H9 (cell line): ENCODE measurements around the gene DACH1. TPM values are rescaled to one million over a fixed set of nuclear protein-coding genes. Genes with fewer than 3 reads are reported as not detected.

Experiments used
- DNase-seq: peaks from one replicate; pipeline ENCODE4 v3.0.0-alpha.2; 2017
- H2AFZ ChIP-seq: one replicate; pipeline ENCODE4 v1.6.1; 2013; ENCODE audit warnings: mild to moderate bottlenecking, low read length, control low read depth, moderate library complexity
- H2AK5ac ChIP-seq: 2 replicates; pipeline ENCODE4 v1.6.1; 2013; ENCODE audit warnings: low read length, control low read depth, mixed read lengths; ENCODE audit not compliant: insufficient read length
- H2BK120ac ChIP-seq: one replicate; pipeline ENCODE4 v1.6.1; 2013; ENCODE audit warnings: low read depth, mild to moderate bottlenecking, low read length, control low read depth, inconsistent platforms; ENCODE audit not compliant: poor library complexity, severe bottlenecking
- H2BK12ac ChIP-seq: 2 replicates; pipeline ENCODE4 v1.6.1; 2013; ENCODE audit warnings: low read length, control low read depth, mixed read lengths, low read depth; ENCODE audit not compliant: insufficient read length
- H2BK15ac ChIP-seq: 2 replicates; pipeline ENCODE4 v1.6.1; 2013; ENCODE audit warnings: low read depth, low read length, control low read depth
- H2BK20ac ChIP-seq: one replicate; pipeline ENCODE4 v1.6.1; 2013; ENCODE audit warnings: low read depth, mild to moderate bottlenecking, low read length, control low read depth, inconsistent platforms; ENCODE audit not compliant: poor library complexity, severe bottlenecking
- H2BK5ac ChIP-seq: 2 replicates; pipeline ENCODE4 v1.6.1; 2013; ENCODE audit warnings: low read length, control low read depth, mixed read lengths; ENCODE audit not compliant: insufficient read length
- H3K14ac ChIP-seq: 2 replicates; pipeline ENCODE4 v1.6.1; 2013; ENCODE audit warnings: low read length, control low read depth; ENCODE audit not compliant: insufficient read depth
- H3K18ac ChIP-seq: 2 replicates; pipeline ENCODE4 v1.6.1; 2013; ENCODE audit warnings: low read depth, mild to moderate bottlenecking, mixed read lengths, low read length, control low read depth; ENCODE audit not compliant: insufficient read length
- H3K23ac ChIP-seq: 2 replicates; pipeline ENCODE4 v1.6.1; 2013; ENCODE audit warnings: low read length, control low read depth, mixed read lengths, low read depth; ENCODE audit not compliant: insufficient read length
- H3K23me2 ChIP-seq: 2 replicates; pipeline ENCODE4 v1.6.1; 2013; ENCODE audit warnings: low read depth, mild to moderate bottlenecking, mixed read lengths, low read length, control low read depth; ENCODE audit not compliant: insufficient read length, poor library complexity, severe bottlenecking
- H3K27ac ChIP-seq: 2 replicates; pipeline ENCODE4 v1.5.1; 2013; ENCODE audit warnings: low read length, control low read depth, mixed read lengths, low read depth; ENCODE audit not compliant: insufficient read length
- H3K27me3 ChIP-seq: 2 replicates; pipeline ENCODE4 v1.6.1; 2013; ENCODE audit warnings: low read length, control low read depth, inconsistent platforms; ENCODE audit not compliant: insufficient read depth
- H3K4ac ChIP-seq: 2 replicates; pipeline ENCODE4 v1.6.1; 2013; ENCODE audit warnings: low read depth, mild to moderate bottlenecking, control low read depth, inconsistent platforms, low read length, moderate library complexity
- H3K4me1 ChIP-seq: 2 replicates; pipeline ENCODE4 v1.6.1; 2013; ENCODE audit warnings: low read length, control low read depth, inconsistent platforms; ENCODE audit not compliant: insufficient read depth
- H3K4me2 ChIP-seq: 2 replicates; pipeline ENCODE4 v1.6.1; 2013; ENCODE audit warnings: low read length, control low read depth, mixed read lengths; ENCODE audit not compliant: insufficient read length, insufficient read depth
- H3K56ac ChIP-seq: 2 replicates; pipeline ENCODE4 v1.6.1; 2013; ENCODE audit warnings: low read depth, mild to moderate bottlenecking, mixed read lengths, low read length, control low read depth; ENCODE audit not compliant: insufficient read length
- H3K79me1 ChIP-seq: 2 replicates; pipeline ENCODE4 v1.6.1; 2013; ENCODE audit warnings: low read depth, mild to moderate bottlenecking, moderate library complexity, low read length, control low read depth, inconsistent platforms; ENCODE audit not compliant: insufficient read depth, poor library complexity, severe bottlenecking
- H3K79me2 ChIP-seq: 2 replicates; pipeline ENCODE4 v1.6.1; 2013; ENCODE audit warnings: low read length, control low read depth, inconsistent platforms; ENCODE audit not compliant: insufficient read depth
- H3K9ac ChIP-seq: 2 replicates; pipeline ENCODE4 v1.6.1; 2013; ENCODE audit warnings: low read length, control low read depth, mixed read lengths; ENCODE audit not compliant: insufficient read length; ENCODE audit errors: extremely low read depth
- H3K9me3 ChIP-seq: one replicate; pipeline ENCODE4 v1.6.1; 2013; ENCODE audit warnings: low read depth, low read length, inconsistent platforms; ENCODE audit not compliant: control insufficient read depth
- H3T11ph ChIP-seq: one replicate; pipeline ENCODE4 v1.6.1; 2013; ENCODE audit warnings: mild to moderate bottlenecking, low read length, control low read depth, inconsistent platforms
- H4K20me1 ChIP-seq: one replicate; pipeline ENCODE4 v1.6.1; 2013; ENCODE audit not compliant: control insufficient read depth, insufficient read length, insufficient read depth
- H4K5ac ChIP-seq: 2 replicates; pipeline ENCODE4 v1.6.1; 2013; ENCODE audit warnings: low read depth, mild to moderate bottlenecking, mixed read lengths, low read length, control low read depth; ENCODE audit not compliant: insufficient read length
- H4K8ac ChIP-seq: replicated peaks from 2 replicates; pipeline ENCODE4 v1.6.1; 2013; ENCODE audit warnings: low read length, control low read depth, mixed read lengths, low read depth; ENCODE audit not compliant: insufficient read length
- H4K91ac ChIP-seq: 2 replicates; pipeline ENCODE4 v1.6.1; 2013; ENCODE audit warnings: low read depth, mild to moderate bottlenecking, moderate library complexity, mixed read lengths, low read length, control low read depth; ENCODE audit not compliant: insufficient read length
- H3K27ac Mint-ChIP-seq, 3 experiments: 2 replicates in 2 of 3; 3 replicates in 1 of 3; pipeline ENCODE4 v1.8.0; 2020 to 2021; ENCODE audit warnings: mixed read lengths in 3 of 3, mild to moderate bottlenecking in 1 of 3, moderate library complexity in 1 of 3
- H3K27me3 Mint-ChIP-seq: 2 replicates; pipeline ENCODE4 v1.8.0; 2021; ENCODE audit warnings: low read depth, mild to moderate bottlenecking, moderate library complexity, mixed read lengths
- H3K36me3 Mint-ChIP-seq, 3 experiments: 2 replicates in 2 of 3; 3 replicates in 1 of 3; pipeline ENCODE4 v1.8.0; 2020 to 2021; ENCODE audit warnings: low read depth in 3 of 3, mixed read lengths in 3 of 3; ENCODE audit not compliant: insufficient read depth in 1 of 3
- H3K4me1 Mint-ChIP-seq, 2 experiments: 2 replicates each; pipeline ENCODE4 v1.8.0; 2020; ENCODE audit warnings: mixed read lengths in 2 of 2
- H3K4me3 Mint-ChIP-seq, 2 experiments: 2 replicates in 1 of 2; 3 replicates in 1 of 2; pipeline ENCODE4 v1.8.0; 2020 to 2021; ENCODE audit warnings: mild to moderate bottlenecking in 2 of 2, mixed read lengths in 2 of 2, moderate library complexity in 1 of 2
- H3K9me3 Mint-ChIP-seq, 2 experiments: 2 replicates in 1 of 2; 3 replicates in 1 of 2; pipeline ENCODE4 v1.8.0; 2020; ENCODE audit warnings: mild to moderate bottlenecking in 2 of 2, mixed read lengths in 2 of 2, moderate library complexity in 1 of 2
- WGBS: extraction: QIAGEN DNeasy Blood & Tissue Kit; methylation state at CpG from one replicate; pipeline ENCODE4 v1.1.7; 2013; ENCODE audit warnings: missing lambda C conversion rate, low lambda C conversion rate, mixed read lengths; ENCODE audit not compliant: insufficient read length; ENCODE audit errors: extremely low coverage; 5-methylcytosine and 5-hydroxymethylcytosine counted together
- total RNA-seq: library from RNA; stranded (reverse); gene quantifications from 2 replicates; pipeline ENCODE4 v1.2.1, GENCODE V29; 2021
- TF ChIP-seq, protein P1 (sequence below): fragments of 200-600 bp; sonication (generic); conservative IDR thresholded peaks from 3 replicates; pipeline ENCODE4 v1.8.0; 2021; ENCODE audit warnings: antibody characterized with exemption, mild to moderate bottlenecking

Gene DACH1
- total RNA-seq, 1 experiment from 2014 or later: not detected

DNA sequence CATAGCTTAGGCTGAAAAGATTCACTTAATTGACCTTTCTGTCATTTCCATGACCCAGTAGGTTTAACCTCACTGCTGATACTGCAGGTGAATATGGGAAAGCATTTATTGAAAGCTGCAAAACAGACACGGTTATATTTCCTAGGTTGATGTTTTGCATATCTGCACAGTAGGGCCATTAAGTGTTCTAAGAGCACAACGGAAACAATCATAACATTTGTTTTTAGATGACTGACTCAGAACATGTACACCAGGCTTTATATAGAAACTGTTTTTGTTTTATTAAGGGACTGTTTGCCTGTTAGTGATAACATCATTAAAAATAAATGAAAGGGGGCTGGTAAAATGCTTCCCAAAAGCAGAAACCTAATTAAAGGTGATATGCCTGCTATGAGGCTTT, 367.8 kb downstream of the DACH1 start:
- H3K23ac ChIP-seq: no peak overlapping the region
- no peak overlapping the region for H3K56ac ChIP-seq
- H3K27ac ChIP-seq: no peak overlapping the region
- Mint-ChIP-seq H3K9me3 (no peaks in the 10 kb centered on the region), H3K27me3 (no peaks in the 10 kb centered on the region), H3K27ac (no peak overlapping the region), H3K36me3 (no peaks in the 10 kb centered on the region), H3K4me1 (no peaks in the 10 kb centered on the region), H3K4me3 (no peak overlapping the region)
- H3T11ph ChIP-seq: no peak overlapping the region
- H3K4me2 ChIP-seq: no peak overlapping the region
- H2BK15ac ChIP-seq: no peak overlapping the region
- no peak overlapping the region for H4K5ac ChIP-seq
- no peaks in the 10 kb centered on the region for H3K79me2 ChIP-seq
- no peak overlapping the region for H2BK12ac ChIP-seq
- H2AK5ac ChIP-seq: no peak overlapping the region
- no peak overlapping the region for H4K8ac ChIP-seq
- no peak overlapping the region for H2BK20ac ChIP-seq
- TF ChIP-seq, protein P1, sequence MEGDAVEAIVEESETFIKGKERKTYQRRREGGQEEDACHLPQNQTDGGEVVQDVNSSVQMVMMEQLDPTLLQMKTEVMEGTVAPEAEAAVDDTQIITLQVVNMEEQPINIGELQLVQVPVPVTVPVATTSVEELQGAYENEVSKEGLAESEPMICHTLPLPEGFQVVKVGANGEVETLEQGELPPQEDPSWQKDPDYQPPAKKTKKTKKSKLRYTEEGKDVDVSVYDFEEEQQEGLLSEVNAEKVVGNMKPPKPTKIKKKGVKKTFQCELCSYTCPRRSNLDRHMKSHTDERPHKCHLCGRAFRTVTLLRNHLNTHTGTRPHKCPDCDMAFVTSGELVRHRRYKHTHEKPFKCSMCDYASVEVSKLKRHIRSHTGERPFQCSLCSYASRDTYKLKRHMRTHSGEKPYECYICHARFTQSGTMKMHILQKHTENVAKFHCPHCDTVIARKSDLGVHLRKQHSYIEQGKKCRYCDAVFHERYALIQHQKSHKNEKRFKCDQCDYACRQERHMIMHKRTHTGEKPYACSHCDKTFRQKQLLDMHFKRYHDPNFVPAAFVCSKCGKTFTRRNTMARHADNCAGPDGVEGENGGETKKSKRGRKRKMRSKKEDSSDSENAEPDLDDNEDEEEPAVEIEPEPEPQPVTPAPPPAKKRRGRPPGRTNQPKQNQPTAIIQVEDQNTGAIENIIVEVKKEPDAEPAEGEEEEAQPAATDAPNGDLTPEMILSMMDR: no peak
- H2AFZ ChIP-seq: no peak overlapping the region
- no peak overlapping the region for H3K4ac ChIP-seq
- H4K91ac ChIP-seq: no peak overlapping the region
- H3K79me1 ChIP-seq: no peaks in the 10 kb centered on the region
- H3K18ac ChIP-seq: no peak overlapping the region
- no peak for DNase-seq
- no peaks in the 10 kb centered on the region for H3K9me3 ChIP-seq
- no peaks in the 10 kb centered on the region for H4K20me1 ChIP-seq
- H2BK5ac ChIP-seq: no peak overlapping the region
- H3K9ac ChIP-seq: no peak overlapping the region
- H3K23me2 ChIP-seq: no peaks in the 10 kb centered on the region
- H2BK120ac ChIP-seq: no peak overlapping the region
- no peaks in the 10 kb centered on the region for H3K4me1 ChIP-seq
- H3K14ac ChIP-seq: no peak overlapping the region
- no CpG with 5 or more reads among the region's 2 CpGs for WGBS
- no peaks in the 10 kb centered on the region for H3K27me3 ChIP-seq
